Mesenteric fat pad (tissue), 1 donor: ENCODE results near the gene IRX1. TPM values are rescaled to one million over a fixed set of nuclear protein-coding genes. Genes with fewer than 3 reads are reported as not detected.

Experiments
- DNase-seq: peaks from one replicate; pipeline ENCODE4 v3.0.0-alpha.2; 2020; ENCODE audit warnings: low spot score
- total RNA-seq: library from RNA; stranded (reverse); fragmentation: NEBNext Ultra II Directional; extraction: Animal tissue kit (Norgen Biotek cat#: 25700); gene quantifications from one replicate; pipeline ENCODE4 v1.2.1, GENCODE V29; 2021
- donor health status: DM: yes; HTN: yes; CAD: no.

IRX1 gene
- total RNA-seq, 1 donor from 2014 or later: not detected

- DNase-seq: peak; percentile 39
Observed at GRCh38 chr5:3650320-3650719, 54.7 kb downstream of the IRX1 start.

DNA sequence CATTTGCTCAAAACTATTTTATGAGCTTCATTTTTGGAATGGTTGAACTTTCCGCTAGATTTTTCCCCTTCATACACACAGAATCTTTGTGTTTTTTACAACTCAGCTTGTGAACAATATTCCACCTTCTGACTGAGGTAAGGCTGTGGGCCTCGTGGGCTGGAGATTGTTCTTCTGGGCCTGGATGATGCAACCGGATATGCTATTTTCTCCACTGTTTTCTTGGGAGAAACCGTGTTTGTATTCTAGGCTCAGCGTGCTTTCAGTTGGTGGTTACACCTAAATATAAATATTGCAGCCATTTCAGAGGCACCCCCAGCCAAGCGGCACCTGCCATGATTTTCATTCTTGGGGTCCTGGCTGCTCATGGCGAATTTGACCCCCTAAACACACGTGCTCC lies 55.2 kb downstream of the IRX1 start:
- no peak for DNase-seq
